A549 (cell line): ENCODE data around the gene C12orf42. TPM values are rescaled to one million over a fixed set of nuclear protein-coding genes. Genes with fewer than 3 reads are reported as not detected.
"Not testable (repeated sequence)": the region's sequence is repeated elsewhere in the genome, so short reads cannot be mapped to it uniquely, and the experiment has no call there.

ENCODE experiments used
- ATAC-seq, 2 experiments: fragments of 200-7000 bp in 1 of 2; fragments of >200 bp in 1 of 2; cut with Nextera tagmentation in 1 of 2; cut with Tn5 transposase in 1 of 2; 3 replicates each; pipeline versions ENCODE4 v1.8.0 to v1.9.1; 2018 to 2020; ENCODE audit warnings: mild to moderate bottlenecking in 1 of 2, moderate library complexity in 1 of 2
- CTCF ChIA-PET: fragments of 300-600 bp; sonication (Branson Sonifier 250); formaldehyde crosslinking; extraction: SDS; loops from one replicate; lab custom pipeline; 2021; ENCODE audit warnings: antibody characterized with exemption, inconsistent platforms; lab: Yijun Ruan, JAX
- POLR2A ChIA-PET: fragments of 350-600 bp; formaldehyde crosslinking; extraction: SDS; loops from one replicate; lab custom pipeline; 2021; ENCODE audit warnings: antibody characterized with exemption, inconsistent platforms; lab: Yijun Ruan, JAX
- DNase-seq, 2 experiments: peaks; one replicate each; pipeline versions ENCODE4 v3.0.0 to v3.0.0-alpha.2; 2011 to 2016; ENCODE audit warnings: low read depth in 1 of 2, low spot score in 1 of 2
- FAIRE-seq: peaks from 2 replicates; lab custom pipeline; 2011; peaks lifted over from hg19 to GRCh38; lab: Jason Lieb, UNC
- H3K27ac ChIP-seq, 2 experiments: fragments of >200 bp; sonication (Bioruptor Twin); formaldehyde crosslinking; 3 replicates each; pipeline ENCODE4 v1.5.1; 2016 to 2017
- H3K4me1 ChIP-seq: fragments of >200 bp; sonication (Bioruptor Twin); formaldehyde crosslinking; 3 replicates; pipeline ENCODE4 v1.6.1; 2016
- H3K4me2 ChIP-seq: fragments of >200 bp; sonication (Bioruptor Twin); formaldehyde crosslinking; 3 replicates; pipeline ENCODE4 v1.6.1; 2016
- H3K4me3 ChIP-seq: fragments of >200 bp; sonication (Bioruptor Twin); formaldehyde crosslinking; 3 replicates; pipeline ENCODE4 v1.5.1; 2016
- H3K9me3 ChIP-seq: fragments of >200 bp; sonication (Bioruptor Twin); formaldehyde crosslinking; 3 replicates; pipeline ENCODE4 v1.6.1; 2016
- CBX2 ChIP-seq: fragments of 200-600 bp; sonication (generic); IDR thresholded peaks from 2 replicates; pipeline ENCODE4 v1.6.1; 2016; ENCODE audit warnings: low read depth, mild to moderate bottlenecking, borderline replicate concordance
- CEBPB ChIP-seq, 2 experiments: fragments of >200 bp in 1 of 2; sonication (Bioruptor Twin) in 1 of 2; formaldehyde crosslinking in 1 of 2; IDR thresholded peaks; 2 replicates each; pipeline ENCODE4 v1.6.1; 2012 to 2016
- CHD2 ChIP-seq: fragments of 150-350 bp; IDR thresholded peaks from 2 replicates; pipeline ENCODE4 v1.6.1; 2014; ENCODE audit warnings: low read length; ENCODE audit not compliant: partially characterized antibody
- CHD4 ChIP-seq: fragments of 200-600 bp; sonication (generic); IDR thresholded peaks from 2 replicates; pipeline ENCODE4 v1.6.1; 2016; ENCODE audit warnings: antibody characterized with exemption, mild to moderate bottlenecking, borderline replicate concordance
- E2F6 ChIP-seq: IDR thresholded peaks from 2 replicates; pipeline ENCODE4 v1.6.1; 2012; ENCODE audit warnings: low read depth, borderline replicate concordance
- EHMT2 ChIP-seq: fragments of 200-600 bp; sonication (generic); IDR thresholded peaks from 2 replicates; pipeline ENCODE4 v1.6.1; 2016; ENCODE audit warnings: antibody characterized with exemption, low read depth, mild to moderate bottlenecking, moderate library complexity
- HES2 ChIP-seq: fragments of >200 bp; sonication (Bioruptor Twin); formaldehyde crosslinking; IDR thresholded peaks from 2 replicates; pipeline ENCODE4 v1.6.1; 2016
- HOXB13 ChIP-seq: fragments of 250-450 bp; sonication (Bioruptor Pico); IDR thresholded peaks from 2 replicates; pipeline ENCODE4 v1.5.0; 2020; ENCODE audit warnings: low read depth, mild to moderate bottlenecking, moderate library complexity
- JUNB ChIP-seq: fragments of >200 bp; sonication (Bioruptor Twin); formaldehyde crosslinking; IDR thresholded peaks from 2 replicates; pipeline ENCODE4 v1.6.1; 2016
- MAFK ChIP-seq: fragments of 450-650 bp; IDR thresholded peaks from 2 replicates; pipeline ENCODE4 v1.6.1; 2014; ENCODE audit not compliant: partially characterized antibody
- MAX ChIP-seq: IDR thresholded peaks from 2 replicates; pipeline ENCODE4 v1.6.1; 2012
- MYC ChIP-seq: IDR thresholded peaks from 2 replicates; pipeline ENCODE4 v1.6.1; 2012; ENCODE audit warnings: mild to moderate bottlenecking, inconsistent platforms, low read length, improper control_type of control experiment, borderline replicate concordance
- NR3C1 ChIP-seq: fragments of >200 bp; sonication (Bioruptor Twin); formaldehyde crosslinking; IDR thresholded peaks from 3 replicates; pipeline ENCODE4 v1.6.1; 2017
- POLR2AphosphoS2 ChIP-seq: conservative IDR thresholded peaks from 2 replicates; pipeline ENCODE4 v1.6.1; 2012; ENCODE audit warnings: low read length, improper control_type of control experiment, inconsistent platforms
- RCOR1 ChIP-seq: fragments of 150-350 bp; IDR thresholded peaks from 2 replicates; pipeline ENCODE4 v1.6.1; 2014; ENCODE audit warnings: antibody characterized with exemption, low read length, low read depth
- RNF2 ChIP-seq: fragments of 200-600 bp; sonication (generic); IDR thresholded peaks from 2 replicates; pipeline ENCODE4 v1.6.1; 2016; ENCODE audit warnings: low read depth, mild to moderate bottlenecking, antibody characterized with exemption, moderate library complexity, borderline replicate concordance
- SREBF2 ChIP-seq: fragments of 450-650 bp; IDR thresholded peaks from 2 replicates; pipeline ENCODE4 v1.6.1; 2014; ENCODE audit warnings: mild to moderate bottlenecking, moderate library complexity
- TP53 ChIP-seq: fragments of 250-450 bp; sonication (Bioruptor Pico); IDR thresholded peaks from 2 replicates; pipeline ENCODE4 v1.5.0; 2021; ENCODE audit warnings: mild to moderate bottlenecking, moderate library complexity
- USF2 ChIP-seq: fragments of 450-650 bp; IDR thresholded peaks from 2 replicates; pipeline ENCODE4 v1.6.1; 2014; ENCODE audit warnings: antibody characterized with exemption
- ZFP36 ChIP-seq: fragments of 450-650 bp; IDR thresholded peaks from 2 replicates; pipeline ENCODE4 v1.6.1; 2014; ENCODE audit warnings: borderline replicate concordance; ENCODE audit not compliant: partially characterized antibody
- WGBS: methylation state at CpG from one replicate; pipeline ENCODE4 v1.1.6; 2017; ENCODE audit errors: missing lambda C conversion rate; 5-methylcytosine and 5-hydroxymethylcytosine counted together
- polyA plus RNA-seq, 4 experiments: library from polyadenylated mRNA; depleted of rRNA in 3 of 4; stranded (reverse); fragments of >200 nt; fragmentation: RNase III in 1 of 4; extraction: RNeasy Plus Mini Kit Qiagen cat#74134 plus additional on column Dnase treatment in 1 of 4; gene quantifications; 2 replicates in 3 of 4; 3 replicates in 1 of 4; pipeline ENCODE4 v1.2.3, GENCODE V29; 2011 to 2017

The C12orf42 gene
- polyA plus RNA-seq, 2 of the 4 experiments (the other 2 are of a cell fraction) = not detected

GRCh38 chr12:103441437-103442181 lies 54.2 kb downstream of the C12orf42 start:
- H3K27ac ChIP-seq = no peak overlapping the region
- TF ChIP-seq NR3C1 = no peak
- no peak for TF ChIP-seq E2F6
- no peak for TF ChIP-seq JUNB
- no peak for TF ChIP-seq ZFP36
- TF ChIP-seq EHMT2 = no peak
- no peak for TF ChIP-seq RNF2
- no peak for TF ChIP-seq HOXB13 (CRISPR knock-in tag)
- no peak for TF ChIP-seq SREBF2
- TF ChIP-seq CHD4 = no peak
- TF ChIP-seq POLR2AphosphoS2 = no peak
- TF ChIP-seq, all 56 proteins: peak for 0
- DNase-seq (no peak), FAIRE-seq (no peak), ATAC-seq (no peak)
- no peak overlapping the region for H3K4me2 ChIP-seq
- no peaks in the 10 kb centered on the region for H3K4me1 ChIP-seq
- H3K9me3 ChIP-seq = peaks cover 3% of the 10 kb centered on the region; the same call in 2 of the 3 replicates
- WGBS = 4% methylated on average over 1 of the region's 1 CpG
- H3K4me3 ChIP-seq = no peak overlapping the region
- ChIA-PET CTCF (interaction anchor here (0.6 kb wide), 1 partner anchor 17 kb away, joined by 3 read pairs; no protein-coding TSS in a partner anchor), POLR2A (interaction anchor here (0.6 kb wide), 1 partner anchor 14 kb away, joined by 4 read pairs; no protein-coding TSS in a partner anchor)

GRCh38 chr12:103434165-103435105 lies 61.3 kb downstream of the C12orf42 start:
- H3K4me1 ChIP-seq, FAIRE-seq, POLR2A ChIA-PET, H3K9me3 ChIP-seq, CTCF ChIA-PET: not testable (repeated sequence)
- DNase-seq = peak in 1 of 2 experiments; percentile 37
- Histone ChIP-seq H3K27ac (peak overlapping the region; percentile 56 to 71; a peak in 4 of 6 replicates), H3K4me2 (peak overlapping the region; percentile 64), H3K4me3 (peak overlapping the region; percentile 55)
- TF ChIP-seq MAX (0 out of 2 replicates have a peak, but pooled peaks have one; percentile 28), USF2 (peak; percentile 30; the same call in 1 of the 2 replicates)
- peak; percentile 86 to 92 for ATAC-seq
- 8% methylated on average over 17 of the region's 33 CpGs for WGBS

DNA sequence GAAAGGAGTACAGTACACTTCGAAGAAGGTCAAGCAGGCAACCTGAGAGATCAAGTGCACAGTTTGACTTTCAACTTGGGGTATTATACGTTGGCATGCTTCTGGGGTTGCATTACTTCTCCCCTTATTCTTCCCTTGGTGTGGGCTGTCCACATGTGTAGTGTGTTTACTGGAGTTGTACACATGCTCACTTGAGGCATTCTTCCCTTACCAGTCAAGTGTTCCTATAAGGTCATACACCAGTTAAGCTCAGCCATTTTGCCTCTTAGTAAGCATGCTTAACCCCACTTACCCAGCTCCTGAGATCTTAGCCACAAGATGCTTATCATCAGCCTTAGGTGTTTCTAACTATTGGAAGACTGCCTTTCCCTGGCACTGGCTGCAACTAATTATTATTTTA lies 63.8 kb downstream of the C12orf42 start:
- 25% methylated on average over 2 of the region's 2 CpGs for WGBS
- ATAC-seq = no peak
- Histone ChIP-seq H3K4me3 (no peak overlapping the region), H3K4me2 (no peak overlapping the region), H3K4me1 (no peaks in the 10 kb centered on the region), H3K9me3 (0 out of 3 replicates have a peak, but pooled peaks cover 2% of the 10 kb centered on the region), H3K27ac (no peak overlapping the region)
- ChIA-PET POLR2A (no interaction called here), CTCF (no interaction called here)
- no peak for DNase-seq
- no peak for TF ChIP-seq POLR2AphosphoS2
- no peak for TF ChIP-seq MAFK
- no peak for TF ChIP-seq TP53 (CRISPR knock-in tag)
- TF ChIP-seq MYC = no peak
- no peak for TF ChIP-seq RCOR1
- no peak for TF ChIP-seq CBX2
- TF ChIP-seq CEBPB (IDR thresholded peaks at IDR 0.05) = no peak
- TF ChIP-seq HES2 = no peak
- TF ChIP-seq NR3C1 = no peak
- no peak for TF ChIP-seq RNF2
- no peak for TF ChIP-seq CHD2
- no peak for TF ChIP-seq MAX
- no peak for FAIRE-seq
